HepG2 (cell line): ENCODE results near the gene BRPF1. TPM values are rescaled to one million over a fixed set of nuclear protein-coding genes. Genes with fewer than 3 reads are reported as not detected.

Experiments
- ATAC-seq: fragments of 200-7000 bp; cut with Tn5 transposase; 3 replicates; pipeline ENCODE4 v1.9.1; 2020; ENCODE audit warnings: mild to moderate bottlenecking, moderate library complexity
- BruUV-seq: library from RNA; stranded (reverse); fragments of 400-500 nt; replicated peaks from 2 replicates; lab custom pipeline; 2021; lab: Mats Ljungman, UMichigan
- CTCF ChIA-PET: fragments of 300-600 bp; formaldehyde crosslinking; extraction: SDS; loops from one replicate; lab custom pipeline; 2021; ENCODE audit warnings: low total read pairs, inconsistent platforms, low intra/inter-chr PET ratio; lab: Yijun Ruan, JAX
- POLR2A ChIA-PET: fragments of 350-600 bp; sonication (Branson Sonifier 250); formaldehyde crosslinking; loops from one replicate; lab custom pipeline; 2020; ENCODE audit warnings: antibody characterized with exemption, inconsistent platforms; lab: Yijun Ruan, JAX
- DNase-seq: peaks from one replicate; pipeline ENCODE4 v3.0.0-alpha.2; 2015; ENCODE audit warnings: low spot score
- FAIRE-seq: peaks from 3 replicates; lab custom pipeline; 2011; peaks lifted over from hg19 to GRCh38; lab: Jason Lieb, UNC
- H2AFZ ChIP-seq: one replicate; pipeline ENCODE4 v1.6.1; 2011; ENCODE audit warnings: low read length, inconsistent platforms
- H3K27ac ChIP-seq: fragments of 300-600 bp; 3 replicates; pipeline ENCODE4 v1.8.0; 2011; ENCODE audit warnings: mixed run types, mild to moderate bottlenecking, mixed read lengths, low read length, inconsistent platforms; ENCODE audit not compliant: insufficient read depth; ENCODE audit errors: extremely low read length
- H3K27me3 ChIP-seq, 2 experiments: fragments of 200-600 bp in 1 of 2; 2 replicates in 1 of 2; 3 replicates in 1 of 2; pipeline versions ENCODE4 v1.6.0 to v1.8.0; 2011; ENCODE audit warnings: low read length in 2 of 2, mild to moderate bottlenecking in 2 of 2, moderate library complexity in 2 of 2, inconsistent platforms in 1 of 2; ENCODE audit not compliant: insufficient read depth in 2 of 2, control insufficient read depth in 1 of 2
- H3K36me3 ChIP-seq, 2 experiments: fragments of 200-600 bp in 1 of 2; replicated peaks in 1 of 2; 2 replicates in 1 of 2; 3 replicates in 1 of 2; pipeline versions ENCODE4 v1.5.1 to v1.8.0; 2011; ENCODE audit warnings: low read length in 2 of 2, inconsistent platforms in 1 of 2; ENCODE audit not compliant: insufficient read depth in 2 of 2, control insufficient read depth in 1 of 2
- H3K4me1 ChIP-seq: 2 replicates; pipeline ENCODE4 v1.5.1; 2012; ENCODE audit warnings: low read length, inconsistent platforms; ENCODE audit not compliant: insufficient read depth
- H3K4me2 ChIP-seq: 2 replicates; pipeline ENCODE4 v1.6.0; 2011; ENCODE audit warnings: low read depth, low read length, inconsistent platforms
- H3K4me3 ChIP-seq, 3 experiments: fragments of 200-600 bp in 1 of 3; sonication (generic), shearing (Covaris generic) in 1 of 3; replicated peaks in 1 of 3; 2 replicates each; pipeline ENCODE4 v1.5.1; 2011 to 2016; ENCODE audit warnings: low read length in 3 of 3, inconsistent platforms in 2 of 3, low read depth in 2 of 3, mild to moderate bottlenecking in 2 of 3, control low read depth in 1 of 3, mixed read lengths in 1 of 3; ENCODE audit not compliant: insufficient read depth in 1 of 3
- H3K79me2 ChIP-seq: one replicate; pipeline ENCODE4 v1.6.1; 2011; ENCODE audit warnings: low read length, inconsistent platforms; ENCODE audit not compliant: insufficient read depth
- H3K9ac ChIP-seq: 2 replicates; pipeline ENCODE4 v1.6.0; 2011; ENCODE audit warnings: mild to moderate bottlenecking, low read depth, low read length, inconsistent platforms; ENCODE audit not compliant: insufficient read depth
- H3K9me3 ChIP-seq: 2 replicates; pipeline ENCODE4 v1.5.1; 2012; ENCODE audit warnings: mild to moderate bottlenecking, low read length
- H4K20me1 ChIP-seq: 2 replicates; pipeline ENCODE4 v1.6.0; 2011; ENCODE audit warnings: inconsistent platforms, mild to moderate bottlenecking, low read length, moderate library complexity; ENCODE audit not compliant: insufficient read depth
- CREM ChIP-seq, 2 experiments: sonication (generic) in 1 of 2; formaldehyde crosslinking in 1 of 2; IDR thresholded peaks; 2 replicates each; pipeline versions ENCODE4 v1.4.0 to v1.6.1; 2016 to 2020; ENCODE audit warnings: antibody characterized with exemption in 1 of 2, mild to moderate bottlenecking in 1 of 2, missing genetic modification reagents in 1 of 2
- EED ChIP-seq: sonication (generic); formaldehyde crosslinking; IDR thresholded peaks from 2 replicates; pipeline ENCODE4 v1.5.0; 2020; ENCODE audit warnings: mild to moderate bottlenecking, missing genetic modification reagents
- ETV6 ChIP-seq: sonication (generic); formaldehyde crosslinking; conservative IDR thresholded peaks from 2 replicates; pipeline ENCODE4 v1.4.0; 2020; ENCODE audit warnings: missing genetic modification reagents
- FOXA3 ChIP-seq: IDR thresholded peaks from 2 replicates; pipeline ENCODE4 v1.6.1; 2016; ENCODE audit warnings: missing genetic modification reagents, missing compliant biosample characterization
- FUBP1 ChIP-seq: sonication (generic); formaldehyde crosslinking; IDR thresholded peaks from 2 replicates; pipeline ENCODE4 v1.5.1; 2020; ENCODE audit warnings: missing genetic modification reagents, mild to moderate bottlenecking, borderline replicate concordance
- HDAC2 ChIP-seq: sonication (generic); formaldehyde crosslinking; IDR thresholded peaks from 2 replicates; pipeline ENCODE4 v1.4.0; 2020; ENCODE audit warnings: missing genetic modification reagents
- HES4 ChIP-seq: sonication (generic); formaldehyde crosslinking; IDR thresholded peaks from 2 replicates; pipeline ENCODE4 v1.9.0; 2021; ENCODE audit warnings: mild to moderate bottlenecking, missing genetic modification reagents, borderline replicate concordance
- ISL2 ChIP-seq: sonication (generic); formaldehyde crosslinking; IDR thresholded peaks from 2 replicates; pipeline ENCODE4 v1.5.0; 2020; ENCODE audit warnings: missing genetic modification reagents
- KDM4B ChIP-seq: sonication (generic); formaldehyde crosslinking; IDR thresholded peaks from 2 replicates; pipeline ENCODE4 v1.4.0; 2020; ENCODE audit warnings: missing genetic modification reagents
- RERE ChIP-seq: IDR thresholded peaks from 2 replicates; pipeline ENCODE4 v1.6.1; 2016; ENCODE audit warnings: low read depth, missing genetic modification reagents, missing compliant biosample characterization
- ZMAT3 ChIP-seq: sonication (generic); formaldehyde crosslinking; conservative IDR thresholded peaks from 2 replicates; pipeline ENCODE4 v1.7.0; 2021; ENCODE audit warnings: missing genetic modification reagents
- ZNF704 ChIP-seq: sonication (generic); formaldehyde crosslinking; IDR thresholded peaks from 2 replicates; pipeline ENCODE4 v1.8.1; 2023; ENCODE audit warnings: mild to moderate bottlenecking, inconsistent platforms, moderate library complexity, missing genetic modification reagents, borderline replicate concordance
- ZNF720 ChIP-seq: sonication (generic); formaldehyde crosslinking; IDR thresholded peaks from 2 replicates; pipeline ENCODE4 v1.4.0; 2020; ENCODE audit warnings: missing genetic modification reagents
- ZNF772 ChIP-seq: sonication (generic); formaldehyde crosslinking; IDR thresholded peaks from 2 replicates; pipeline ENCODE4 v1.5.0; 2020; ENCODE audit warnings: mild to moderate bottlenecking, missing genetic modification reagents
- WGBS: methylation state at CpG from one replicate; pipeline ENCODE4 v1.1.6; 2017; ENCODE audit warnings: low lambda C conversion rate; 5-methylcytosine and 5-hydroxymethylcytosine counted together
- in situ Hi-C: cut with HindIII; loops from 2 replicates; pipeline ENCODE4 v1.10.0; 2017; ENCODE audit warnings: low pct_unique_long_range_greater_than_20kb; ENCODE audit not compliant: extremely low pct_ligation_motif_present
- intact Hi-C: fragments of 100-400 bp; cut with micrococcal nuclease; formaldehyde crosslinking; loops from one replicate; pipeline ENCODE4 v1.10.0; 2022; ENCODE audit not compliant: unreplicated experiment
- polyA plus RNA-seq, 8 experiments: library from polyadenylated mRNA; depleted of rRNA in 3 of 8; stranded (reverse) in 7 of 8; unstranded in 1 of 8; fragments of >200 nt; fragmentation: Illumina TruSeq in 4 of 8; extraction: Trizol in 4 of 8; gene quantifications; 2 replicates each; pipeline versions ENCODE4 v1.2.1 to v1.2.3, GENCODE V29; 2011 to 2016; ENCODE audit warnings: low read depth in 4 of 8, missing spikeins in 1 of 8, mixed read lengths in 1 of 8; ENCODE audit not compliant: insufficient read depth in 1 of 8
- total RNA-seq, 5 experiments: library from RNA; depleted of rRNA; stranded (reverse); fragments of >200 nt; fragmentation: Illumina TruSeq; extraction: Trizol; gene quantifications; 2 replicates each; pipeline ENCODE4 v1.2.3, GENCODE V29; 2016; ENCODE audit warnings: low read depth in 1 of 5

BRPF1 gene
- total and polyA plus RNA-seq, 2 of the 13 experiments (the other 11 are each of a cell fraction or from before 2014, with no cell fraction given), result 7.3 to 10.0 TPM

DNA sequence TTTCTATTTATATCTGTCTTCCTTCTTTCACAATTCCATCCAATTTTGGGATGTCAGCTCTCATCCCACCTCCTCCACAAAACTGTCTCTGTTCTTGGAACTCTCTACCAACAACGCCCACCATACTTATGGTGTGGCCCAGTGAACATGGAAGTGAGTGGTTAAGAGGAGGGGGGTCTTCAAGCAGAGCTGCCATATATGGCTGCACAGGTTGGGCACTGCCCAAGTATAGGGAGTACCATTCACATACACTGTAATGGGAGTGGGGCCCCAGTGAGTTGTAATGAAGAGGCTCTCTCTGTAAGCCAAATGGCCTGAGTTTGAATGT is 46.1 kb downstream of the BRPF1 start (continued):
- no peak for TF ChIP-seq ISL2 (CRISPR knock-in tag)
- no peak for TF ChIP-seq HES4
- no peak for TF ChIP-seq EED (CRISPR knock-in tag)
- no peak for TF ChIP-seq CREM (IDR thresholded peaks at IDR 0.05)
- TF ChIP-seq CREM (CRISPR knock-in tag; IDR thresholded peaks at IDR 0.05), result no peak

GRCh38 chr3:9778143-9779074 is 46.9 kb downstream of the BRPF1 start:
- Histone ChIP-seq H3K27me3 (no peaks in the 10 kb centered on the region), H3K36me3 (peaks cover 10 to 22% of the 10 kb centered on the region in 2 experiments), H3K9me3 (no peaks in the 10 kb centered on the region), H3K27ac (no peak overlapping the region), H3K79me2 (no peaks in the 10 kb centered on the region), H3K4me2 (no peak overlapping the region), H4K20me1 (no peaks in the 10 kb centered on the region), H3K4me1 (peaks cover 16% of the 10 kb centered on the region), H3K4me3 (no peak overlapping the region), H2AFZ (no peak overlapping the region), H3K9ac (no peak overlapping the region)
- BruUV-seq, result no TSS peak
- CTCF ChIA-PET, result no interaction called here
- FAIRE-seq, result no peak
- WGBS, result 91% methylated on average over 5 of the region's 5 CpGs
- in situ Hi-C loops, result no loop called here
- no peak for DNase-seq
- POLR2A ChIA-PET, result interaction anchor here (1.3 kb wide), 1 partner anchor 29 kb away, joined by 4 read pairs; the partner anchor contains the start of gene OGG1
- ATAC-seq, result no peak; the same call in 2 of the 3 replicates
- intact Hi-C loops, result no loop called here
- TF ChIP-seq KDM4B (CRISPR knock-in tag) (no peak), FOXA3 (no peak), ZNF772 (CRISPR knock-in tag) (no peak), ETV6 (CRISPR knock-in tag) (no peak), HDAC2 (CRISPR knock-in tag) (no peak), ZNF720 (CRISPR knock-in tag) (no peak), ZNF704 (CRISPR knock-in tag) (no peak), RERE (no peak), ZMAT3 (CRISPR knock-in tag) (no peak), FUBP1 (CRISPR knock-in tag) (no peak)
